Endodermal cell (in vitro differentiated cells): ENCODE results near the gene PLEKHA8. TPM values are rescaled to one million over a fixed set of nuclear protein-coding genes. Genes with fewer than 3 reads are reported as not detected.

Experiments
- DNase-seq: peaks from one replicate; pipeline ENCODE4 v3.0.0-alpha.2; 2017
- H3K27ac ChIP-seq: 2 replicates; pipeline ENCODE4 v1.5.1; 2013; ENCODE audit warnings: mild to moderate bottlenecking, low read depth, low read length, moderate library complexity
- H3K27me3 ChIP-seq: 2 replicates; pipeline ENCODE4 v1.6.1; 2013; ENCODE audit warnings: mild to moderate bottlenecking, low read length, moderate library complexity; ENCODE audit not compliant: insufficient read depth, control insufficient read depth, poor library complexity, severe bottlenecking
- H3K36me3 ChIP-seq: 2 replicates; pipeline ENCODE4 v1.7.0; 2013; ENCODE audit warnings: mild to moderate bottlenecking, low read length, moderate library complexity; ENCODE audit not compliant: control insufficient read depth, insufficient read depth
- H3K4me1 ChIP-seq: one replicate; pipeline ENCODE4 v1.7.0; 2013; ENCODE audit warnings: low read length; ENCODE audit not compliant: control insufficient read depth, insufficient read depth
- H3K4me3 ChIP-seq: 2 replicates; pipeline ENCODE4 v1.5.1; 2013; ENCODE audit warnings: mild to moderate bottlenecking, low read length, moderate library complexity
- H3K9ac ChIP-seq: 2 replicates; pipeline ENCODE4 v1.6.1; 2013; ENCODE audit warnings: mild to moderate bottlenecking, low read length, moderate library complexity; ENCODE audit not compliant: poor library complexity, severe bottlenecking; ENCODE audit errors: extremely low read depth
- H3K9me3 ChIP-seq: 2 replicates; pipeline ENCODE4 v1.6.1; 2013; ENCODE audit warnings: mild to moderate bottlenecking, low read length, moderate library complexity; ENCODE audit not compliant: control insufficient read depth
- H3K27ac Mint-ChIP-seq: 2 replicates; pipeline ENCODE4 v1.8.0; 2020; ENCODE audit warnings: mixed read lengths
- H3K27me3 Mint-ChIP-seq: 2 replicates; pipeline ENCODE4 v1.8.0; 2021; ENCODE audit warnings: mild to moderate bottlenecking, mixed read lengths; ENCODE audit not compliant: insufficient read depth
- H3K36me3 Mint-ChIP-seq: 2 replicates; pipeline ENCODE4 v1.8.0; 2020; ENCODE audit warnings: low read depth, mixed read lengths
- H3K4me1 Mint-ChIP-seq: 2 replicates; pipeline ENCODE4 v1.8.0; 2020; ENCODE audit warnings: mixed read lengths
- H3K4me3 Mint-ChIP-seq: 2 replicates; pipeline ENCODE4 v1.8.0; 2020; ENCODE audit warnings: mild to moderate bottlenecking, moderate library complexity, mixed read lengths
- H3K9me3 Mint-ChIP-seq: 2 replicates; pipeline ENCODE4 v1.8.0; 2020; ENCODE audit warnings: mild to moderate bottlenecking, mixed read lengths
- CTCF ChIP-seq: fragments of 200-600 bp; sonication (generic); conservative IDR thresholded peaks from 2 replicates; pipeline ENCODE4 v1.5.0; 2021; ENCODE audit warnings: antibody characterized with exemption, mild to moderate bottlenecking
- WGBS, 2 experiments: methylation state at CpG; one replicate each; pipeline versions ENCODE4 v1.1.5 to v1.1.7; 2013; ENCODE audit warnings: missing lambda C conversion rate in 2 of 2, mixed read lengths in 1 of 2; ENCODE audit not compliant: insufficient coverage in 1 of 2, insufficient read length in 1 of 2; 5-methylcytosine and 5-hydroxymethylcytosine counted together
- total RNA-seq, 2 donors: library from RNA; stranded (reverse); fragmentation: NEBNext Ultra II Directional in 1 of 2; extraction: Animal tissue kit (Norgen Biotek cat#: 25700) in 1 of 2; gene quantifications; 2 replicates in 1 of 2; 3 replicates in 1 of 2; pipeline ENCODE4 v1.2.1, GENCODE V29; 2021

PLEKHA8 gene
- total RNA-seq, 2 donors from 2014 or later = 37.7 to 42.2 TPM

GRCh38 chr7:30144657-30145306, 116.6 kb downstream of the PLEKHA8 start:
- 91 to 94% methylated on average over 4 to 5 of the region's 5 CpGs for WGBS, 2 experiments
- Mint-ChIP-seq H3K9me3 (no peaks in the 10 kb centered on the region), H3K27ac (no peak overlapping the region), H3K27me3 (no peaks in the 10 kb centered on the region), H3K36me3 (peaks cover under 1% of the 10 kb centered on the region), H3K4me1 (peaks cover 17% of the 10 kb centered on the region), H3K4me3 (no peak overlapping the region)
- no peak for DNase-seq
- Histone ChIP-seq H3K36me3 (no peaks in the 10 kb centered on the region), H3K9me3 (no peaks in the 10 kb centered on the region), H3K9ac (no peak overlapping the region), H3K27ac (no peak overlapping the region), H3K4me3 (no peak overlapping the region), H3K4me1 (peaks cover 18% of the 10 kb centered on the region), H3K27me3 (no peaks in the 10 kb centered on the region)
- no peak for TF ChIP-seq CTCF

- no peaks in the 10 kb centered on the region for H3K36me3 ChIP-seq
These were observed 117.3 kb downstream of the PLEKHA8 start for GRCh38 chr7:30145426-30145970.

GRCh38 chr7:30146127-30146612, 118.0 kb downstream of the PLEKHA8 start:
- 60 to 77% methylated on average over 10 to 13 of the region's 13 CpGs for WGBS, 2 experiments
- no peaks in the 10 kb centered on the region for H3K9me3 Mint-ChIP-seq
- H3K27me3 Mint-ChIP-seq = no peaks in the 10 kb centered on the region
- peaks cover 18% of the 10 kb centered on the region for H3K4me1 ChIP-seq
- H3K27ac Mint-ChIP-seq = no peak overlapping the region
- peak overlapping the region; percentile 54 for H3K4me3 ChIP-seq
- no peaks in the 10 kb centered on the region for H3K27me3 ChIP-seq
- no peak for TF ChIP-seq CTCF
- H3K36me3 Mint-ChIP-seq = peaks cover 6% of the 10 kb centered on the region
- H3K4me1 Mint-ChIP-seq = peaks cover 17% of the 10 kb centered on the region
- H3K36me3 ChIP-seq = no peaks in the 10 kb centered on the region
- H3K9ac ChIP-seq = peak overlapping the region; percentile 32
- peak; percentile 85 for DNase-seq
- H3K9me3 ChIP-seq = no peaks in the 10 kb centered on the region
- no peak overlapping the region for H3K4me3 Mint-ChIP-seq
- H3K27ac ChIP-seq = no peak overlapping the region

More at GRCh38 chr7:30145426-30145970, 117.3 kb downstream of the PLEKHA8 start:
- Mint-ChIP-seq H3K4me1 (peaks cover 17% of the 10 kb centered on the region), H3K9me3 (no peaks in the 10 kb centered on the region), H3K27ac (no peak overlapping the region), H3K27me3 (no peaks in the 10 kb centered on the region), H3K4me3 (no peak overlapping the region), H3K36me3 (peaks cover 5% of the 10 kb centered on the region)
- H3K27ac ChIP-seq = no peak overlapping the region
- H3K9me3 ChIP-seq = no peaks in the 10 kb centered on the region
- H3K27me3 ChIP-seq = no peaks in the 10 kb centered on the region
- peak overlapping the region; percentile 32 for H3K9ac ChIP-seq
- TF ChIP-seq CTCF = no peak
- WGBS, 2 experiments = 92 to 94% methylated on average over 4 to 6 of the region's 6 CpGs
- H3K4me3 ChIP-seq = no peak overlapping the region
- H3K4me1 ChIP-seq = peaks cover 18% of the 10 kb centered on the region
- DNase-seq = no peak
